Mammary epithelial cell (primary cell): ENCODE measurements around the gene BLOC1S4.

Experiments
- EZH2 ChIP-seq: IDR thresholded peaks from 2 replicates; pipeline ENCODE4 v1.6.1; 2012; ENCODE audit warnings: low read length, inconsistent platforms, borderline replicate concordance
- TF ChIP-seq, protein P1 (sequence below), 2 donors: IDR thresholded peaks in 1 of 2; conservative IDR thresholded peaks in 1 of 2; 2 replicates each; pipeline ENCODE4 v1.5.1; 2011 to 2012; ENCODE audit warnings: inconsistent platforms in 2 of 2, low read length in 2 of 2, mild to moderate bottlenecking in 2 of 2, control low read depth in 1 of 2, low read depth in 1 of 2; ENCODE audit not compliant: insufficient read depth in 1 of 2; ENCODE audit errors: extremely low read depth in 1 of 2

DNA sequence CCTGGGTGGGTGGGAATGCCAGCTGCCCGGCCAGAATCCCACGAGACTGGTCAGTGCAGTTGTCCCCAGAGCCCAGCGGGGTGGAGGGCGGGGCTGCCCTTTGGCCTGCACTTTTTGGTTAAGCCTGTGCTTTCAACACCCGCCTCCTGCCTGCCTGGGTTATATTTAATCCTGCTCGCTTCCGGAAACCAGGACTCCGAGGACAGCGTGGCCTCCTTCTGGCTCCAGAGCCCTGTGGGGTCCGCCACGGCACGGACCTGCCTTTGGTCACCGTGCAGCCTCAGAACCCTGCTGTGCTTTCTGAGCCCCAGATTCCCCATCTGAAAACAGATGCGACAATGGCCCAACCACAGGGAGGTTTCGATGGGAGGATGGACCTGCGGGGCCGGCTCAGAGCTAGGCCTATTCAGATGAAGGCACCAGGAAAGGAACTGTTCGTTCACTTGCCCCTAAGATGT, 37.2 kb downstream of the BLOC1S4 start:
- TF ChIP-seq, protein P1, sequence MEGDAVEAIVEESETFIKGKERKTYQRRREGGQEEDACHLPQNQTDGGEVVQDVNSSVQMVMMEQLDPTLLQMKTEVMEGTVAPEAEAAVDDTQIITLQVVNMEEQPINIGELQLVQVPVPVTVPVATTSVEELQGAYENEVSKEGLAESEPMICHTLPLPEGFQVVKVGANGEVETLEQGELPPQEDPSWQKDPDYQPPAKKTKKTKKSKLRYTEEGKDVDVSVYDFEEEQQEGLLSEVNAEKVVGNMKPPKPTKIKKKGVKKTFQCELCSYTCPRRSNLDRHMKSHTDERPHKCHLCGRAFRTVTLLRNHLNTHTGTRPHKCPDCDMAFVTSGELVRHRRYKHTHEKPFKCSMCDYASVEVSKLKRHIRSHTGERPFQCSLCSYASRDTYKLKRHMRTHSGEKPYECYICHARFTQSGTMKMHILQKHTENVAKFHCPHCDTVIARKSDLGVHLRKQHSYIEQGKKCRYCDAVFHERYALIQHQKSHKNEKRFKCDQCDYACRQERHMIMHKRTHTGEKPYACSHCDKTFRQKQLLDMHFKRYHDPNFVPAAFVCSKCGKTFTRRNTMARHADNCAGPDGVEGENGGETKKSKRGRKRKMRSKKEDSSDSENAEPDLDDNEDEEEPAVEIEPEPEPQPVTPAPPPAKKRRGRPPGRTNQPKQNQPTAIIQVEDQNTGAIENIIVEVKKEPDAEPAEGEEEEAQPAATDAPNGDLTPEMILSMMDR (conservative IDR thresholded peaks at IDR 0.05 in 1 of 2, IDR thresholded peaks at IDR 0.05 in 1 of 2; ENCODE audit: extremely low read depth in 1 of 2, insufficient read depth in 1 of 2, low read depth in 1 of 2, low read length in 2 of 2): no peak
- TF ChIP-seq EZH2: no peak
